Measurements from ENCODE around the gene SLC23A3. TPM values are rescaled to one million over a fixed set of nuclear protein-coding genes. Genes with fewer than 3 reads are reported as not detected.
A peak's percentile ranks its signal among the peaks of the same experiment; 100 is the strongest.

Gene SLC23A3
- total and polyA plus RNA-seq, 9 of the 15 experiments (the other 6 are each of a cell fraction or from before 2014, with no cell fraction given): 0.06 to 0.64 (median 0.16) TPM

DNA sequence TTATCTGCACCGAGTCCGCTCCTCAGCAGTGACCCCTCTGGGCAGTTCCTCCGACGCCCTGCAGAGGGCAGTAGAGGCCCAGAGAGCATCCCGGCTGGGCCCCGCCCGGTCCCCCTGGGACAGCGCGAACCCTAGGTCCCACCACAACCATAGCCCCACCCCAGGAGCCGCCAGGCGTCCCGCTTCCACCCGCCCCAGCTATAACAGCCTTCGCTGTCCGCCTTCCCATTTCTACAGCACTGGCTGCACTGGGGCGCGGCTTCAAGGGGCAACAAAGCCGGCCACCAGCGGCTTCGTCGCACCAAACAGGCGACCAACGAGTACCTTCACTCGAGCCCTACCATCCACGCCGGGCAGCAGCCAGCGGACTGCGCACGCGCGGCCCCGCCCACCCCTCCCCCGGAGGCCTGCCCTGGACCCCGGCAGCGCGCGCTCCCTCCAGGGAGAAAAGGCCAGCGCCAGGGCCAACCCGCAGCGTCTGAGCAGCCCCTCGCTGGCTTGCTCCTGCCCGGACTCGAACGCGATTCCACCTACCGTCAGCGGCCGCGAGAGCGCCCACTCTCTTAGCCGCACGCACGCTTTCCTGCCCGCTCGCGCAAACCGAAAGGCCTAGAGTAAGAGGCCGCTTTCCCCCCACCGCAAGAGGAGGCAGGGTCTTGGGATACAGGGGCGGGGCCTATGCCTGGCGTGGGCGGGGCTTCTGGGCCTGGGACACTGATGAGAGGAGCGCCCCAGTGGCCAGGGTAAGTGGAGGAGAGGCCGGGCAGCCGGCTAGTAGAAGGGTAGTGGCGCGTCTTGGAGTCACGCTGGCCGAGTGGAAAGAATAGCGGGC lies 9.4 kb downstream of the SLC23A3 start, which contains the start of gene NHEJ1:
TSS of gene NHEJ1 (minus strand) at position 630 of the 832 bp plus-strand sequence. CDS start 2,453 bp downstream, outside the sequence.
- Histone ChIP-seq H3K4me1 (replicated peaks in 1 of 2; ENCODE audit: control insufficient read depth in 2 of 2, insufficient read depth in 2 of 2, low read length in 2 of 2) (peaks cover 8 to 16% of the 10 kb centered on the region in 2 experiments; a peak in 4 of 5 replicates), H3K9me3 (replicated peaks; ENCODE audit: control insufficient read depth, insufficient read depth, low read depth, low read length) (no peaks in the 10 kb centered on the region), H3K9ac (ENCODE audit: insufficient read depth in 1 of 2, low read depth in 2 of 2, low read length in 2 of 2) (peak within 1 kb of the TSS; percentile 70 to 95), H3K4me2 (ENCODE audit: insufficient read depth, low read length) (peak within 1 kb of the TSS; percentile 86), H4K20me1 (replicated peaks; ENCODE audit: control insufficient read depth, insufficient read depth, low read length) (no peaks in the 10 kb centered on the region; the same call in 1 of the 2 replicates), H3K27ac (ENCODE audit: extremely low read depth, low read depth, low read length) (peak within 1 kb of the TSS; percentile 76), H2AFZ (ENCODE audit: low read depth, low read length) (peak within 1 kb of the TSS; percentile 99), H3K4me3 (peak within 1 kb of the TSS; percentile 55), H3K36me3 (ENCODE audit: control insufficient read depth, insufficient read depth, low read length) (0 out of 3 replicates have a peak, but pooled peaks cover 5% of the 10 kb centered on the region), H3K9me1 (ENCODE audit: control insufficient read depth, insufficient read depth, low read length) (no peaks in the 10 kb centered on the region), H3K79me2 (ENCODE audit: control insufficient read depth, insufficient read depth, low read length) (no peaks in the 10 kb centered on the region; the same call in 2 of the 3 replicates), H3K27me3 (ENCODE audit: control insufficient read depth in 2 of 2, insufficient read depth in 2 of 2, low read length in 2 of 2) (no peaks in the 10 kb centered on the region)
- FAIRE-seq (peak; percentile 86), ATAC-seq (peak; percentile 98), DNase-seq (ENCODE audit: extremely low read depth in 1 of 4, low spot score in 3 of 4) (peak; percentile 91 to 95 (median 92))
- WGBS (ENCODE audit: insufficient coverage, low coverage, missing lambda C conversion rate): 0% methylated on average over 33 of the region's 70 CpGs
- BruUV-seq (replicated peaks): no TSS peak
- intact Hi-C loops (cut with micrococcal nuclease): loop anchor here (1.0 to 2.0 kb wide), 5 partner anchors 17 to 192 kb away; partner anchors contain the start of genes ABCB6 and DNAJB2
- in situ Hi-C loops (cut with MboI): no loop called here
- ChIA-PET POLR2A (interaction anchor here (1.0 kb wide), 1 partner anchor 12 kb away, joined by 3 read pairs; no protein-coding TSS in a partner anchor), CTCF (ENCODE audit: low intra/inter-chr PET ratio) (interaction anchor here (0.6 to 2.3 kb wide), 4 partner anchors 51 to 275 kb away, joined by 3 to 10 read pairs (median 4); no protein-coding TSS in a partner anchor)
- TF ChIP-seq MEF2A (IDR thresholded peaks at IDR 0.05; ENCODE audit: control insufficient read depth, low read depth, low read length) (no peak), JUND (IDR thresholded peaks at IDR 0.05; ENCODE audit: borderline replicate concordance, low read depth, low read length) (0 out of 2 replicates have a peak, but pooled peaks have one; percentile 3), JUND (tag; IDR thresholded peaks at IDR 0.05; ENCODE audit: borderline replicate concordance, low read depth, low read length) (no peak), HDAC3 (IDR thresholded peaks at IDR 0.05; ENCODE audit: borderline replicate concordance, partially characterized antibody) (no peak), ZBTB1 (CRISPR knock-in tag; IDR thresholded peaks at IDR 0.05; ENCODE audit: borderline replicate concordance, low read depth) (peak; percentile 61; the same call in 1 of the 2 replicates), PHF21A (IDR thresholded peaks at IDR 0.05; ENCODE audit: borderline replicate concordance, low read depth) (no peak; the same call in 1 of the 2 replicates), POLR2G (IDR thresholded peaks at IDR 0.05; ENCODE audit: low read depth, low read length) (peak; percentile 87; the same call in 1 of the 2 replicates), MBD2 (IDR thresholded peaks at IDR 0.05; ENCODE audit: borderline replicate concordance, low read depth) (no peak), TEAD1 (CRISPR knock-in tag; IDR thresholded peaks at IDR 0.05) (0 out of 4 replicates have a peak, but pooled peaks of 1 of the 2 experiments have one; percentile 46), SMARCA5 (IDR thresholded peaks at IDR 0.05) (no peak), SOX6 (IDR thresholded peaks at IDR 0.05) (0 out of 2 replicates have a peak, but pooled peaks have one; percentile 17), POLR2A (conservative IDR thresholded peaks at IDR 0.05) (peak; percentile 85), RB1 (IDR thresholded peaks at IDR 0.05; ENCODE audit: low read depth) (peak; percentile 64)
- TF ChIP-seq, protein P1, sequence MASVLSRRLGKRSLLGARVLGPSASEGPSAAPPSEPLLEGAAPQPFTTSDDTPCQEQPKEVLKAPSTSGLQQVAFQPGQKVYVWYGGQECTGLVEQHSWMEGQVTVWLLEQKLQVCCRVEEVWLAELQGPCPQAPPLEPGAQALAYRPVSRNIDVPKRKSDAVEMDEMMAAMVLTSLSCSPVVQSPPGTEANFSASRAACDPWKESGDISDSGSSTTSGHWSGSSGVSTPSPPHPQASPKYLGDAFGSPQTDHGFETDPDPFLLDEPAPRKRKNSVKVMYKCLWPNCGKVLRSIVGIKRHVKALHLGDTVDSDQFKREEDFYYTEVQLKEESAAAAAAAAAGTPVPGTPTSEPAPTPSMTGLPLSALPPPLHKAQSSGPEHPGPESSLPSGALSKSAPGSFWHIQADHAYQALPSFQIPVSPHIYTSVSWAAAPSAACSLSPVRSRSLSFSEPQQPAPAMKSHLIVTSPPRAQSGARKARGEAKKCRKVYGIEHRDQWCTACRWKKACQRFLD (CRISPR knock-in tag; IDR thresholded peaks at IDR 0.05): no peak; the same call in 1 of the 2 replicates
- TF ChIP-seq, protein P2, sequence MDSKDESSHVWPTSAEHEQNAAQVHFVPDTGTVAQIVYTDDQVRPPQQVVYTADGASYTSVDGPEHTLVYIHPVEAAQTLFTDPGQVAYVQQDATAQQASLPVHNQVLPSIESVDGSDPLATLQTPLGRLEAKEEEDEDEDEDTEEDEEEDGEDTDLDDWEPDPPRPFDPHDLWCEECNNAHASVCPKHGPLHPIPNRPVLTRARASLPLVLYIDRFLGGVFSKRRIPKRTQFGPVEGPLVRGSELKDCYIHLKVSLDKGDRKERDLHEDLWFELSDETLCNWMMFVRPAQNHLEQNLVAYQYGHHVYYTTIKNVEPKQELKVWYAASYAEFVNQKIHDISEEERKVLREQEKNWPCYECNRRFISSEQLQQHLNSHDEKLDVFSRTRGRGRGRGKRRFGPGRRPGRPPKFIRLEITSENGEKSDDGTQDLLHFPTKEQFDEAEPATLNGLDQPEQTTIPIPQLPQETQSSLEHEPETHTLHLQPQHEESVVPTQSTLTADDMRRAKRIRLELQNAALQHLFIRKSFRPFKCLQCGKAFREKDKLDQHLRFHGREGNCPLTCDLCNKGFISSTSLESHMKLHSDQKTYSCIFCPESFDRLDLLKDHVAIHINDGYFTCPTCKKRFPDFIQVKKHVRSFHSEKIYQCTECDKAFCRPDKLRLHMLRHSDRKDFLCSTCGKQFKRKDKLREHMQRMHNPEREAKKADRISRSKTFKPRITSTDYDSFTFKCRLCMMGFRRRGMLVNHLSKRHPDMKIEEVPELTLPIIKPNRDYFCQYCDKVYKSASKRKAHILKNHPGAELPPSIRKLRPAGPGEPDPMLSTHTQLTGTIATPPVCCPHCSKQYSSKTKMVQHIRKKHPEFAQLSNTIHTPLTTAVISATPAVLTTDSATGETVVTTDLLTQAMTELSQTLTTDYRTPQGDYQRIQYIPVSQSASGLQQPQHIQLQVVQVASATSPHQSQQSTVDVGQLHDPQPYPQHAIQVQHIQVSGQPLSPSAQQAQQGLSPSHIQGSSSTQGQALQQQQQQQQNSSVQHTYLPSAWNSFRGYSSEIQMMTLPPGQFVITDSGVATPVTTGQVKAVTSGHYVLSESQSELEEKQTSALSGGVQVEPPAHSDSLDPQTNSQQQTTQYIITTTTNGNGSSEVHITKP (IDR thresholded peaks at IDR 0.05; ENCODE audit: partially characterized antibody): peak; percentile 68
